ENCODE results near the gene SAMD5. TPM values are rescaled to one million over a fixed set of nuclear protein-coding genes. Genes with fewer than 3 reads are reported as not detected.
A peak's percentile ranks its signal among the peaks of the same experiment; 100 is the strongest.

SAMD5 gene
- total RNA-seq, 3 donors from 2014 or later = 0.80 to 13.5 (median 8.8) TPM

- Histone ChIP-seq H3K36me3 (no peaks in the 10 kb centered on the region), H3K27me3 (peaks cover 0 to 8% of the 10 kb centered on the region in 2 donors), H3K4me3 (no peak overlapping the region), H3K9me3 (no peaks in the 10 kb centered on the region), H3K27ac (no peak overlapping the region), H3K4me1 (peaks cover 0 to 5% of the 10 kb centered on the region in 2 donors)
- no peak for DNase-seq (ENCODE audit: low spot score in 2 of 2)
- TF ChIP-seq, protein P1, sequence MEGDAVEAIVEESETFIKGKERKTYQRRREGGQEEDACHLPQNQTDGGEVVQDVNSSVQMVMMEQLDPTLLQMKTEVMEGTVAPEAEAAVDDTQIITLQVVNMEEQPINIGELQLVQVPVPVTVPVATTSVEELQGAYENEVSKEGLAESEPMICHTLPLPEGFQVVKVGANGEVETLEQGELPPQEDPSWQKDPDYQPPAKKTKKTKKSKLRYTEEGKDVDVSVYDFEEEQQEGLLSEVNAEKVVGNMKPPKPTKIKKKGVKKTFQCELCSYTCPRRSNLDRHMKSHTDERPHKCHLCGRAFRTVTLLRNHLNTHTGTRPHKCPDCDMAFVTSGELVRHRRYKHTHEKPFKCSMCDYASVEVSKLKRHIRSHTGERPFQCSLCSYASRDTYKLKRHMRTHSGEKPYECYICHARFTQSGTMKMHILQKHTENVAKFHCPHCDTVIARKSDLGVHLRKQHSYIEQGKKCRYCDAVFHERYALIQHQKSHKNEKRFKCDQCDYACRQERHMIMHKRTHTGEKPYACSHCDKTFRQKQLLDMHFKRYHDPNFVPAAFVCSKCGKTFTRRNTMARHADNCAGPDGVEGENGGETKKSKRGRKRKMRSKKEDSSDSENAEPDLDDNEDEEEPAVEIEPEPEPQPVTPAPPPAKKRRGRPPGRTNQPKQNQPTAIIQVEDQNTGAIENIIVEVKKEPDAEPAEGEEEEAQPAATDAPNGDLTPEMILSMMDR (IDR thresholded peaks at IDR 0.05) = no peak
- no peak for TF ChIP-seq POLR2A (IDR thresholded peaks at IDR 0.05)
- no peak for TF ChIP-seq POLR2AphosphoS5 (IDR thresholded peaks at IDR 0.05)
- intact Hi-C loops (cut with DNase I; ENCODE audit: low total_unique reads) = no loop called here
Observed at GRCh38 chr6:147504848-147505247, 3.6 kb upstream of the SAMD5 start.

- Histone ChIP-seq H3K9me3 (no peaks in the 10 kb centered on the region), H3K27me3 (peaks cover 0 to 8% of the 10 kb centered on the region in 2 donors), H3K4me1 (peaks cover 0 to 5% of the 10 kb centered on the region in 2 donors), H3K4me3 (peak overlapping the region; percentile 55 to 90 (median 66)), H3K36me3 (no peaks in the 10 kb centered on the region), H3K27ac (peak overlapping the region; percentile 75 to 87)
- intact Hi-C loops (cut with DNase I; ENCODE audit: low total_unique reads) = no loop called here
- TF ChIP-seq, protein P1 (IDR thresholded peaks at IDR 0.05) = peak; percentile 47 to 59 (median 58)
- TF ChIP-seq POLR2AphosphoS5 (IDR thresholded peaks at IDR 0.05) = peak in 1 of 3 donors; percentile 43
- TF ChIP-seq POLR2A (IDR thresholded peaks at IDR 0.05) = no peak
- DNase-seq (ENCODE audit: low spot score in 2 of 2) = peak in 1 of 2 donors; percentile 52
Observed at GRCh38 chr6:147506704-147507114, 1.8 kb upstream of the SAMD5 start.

DNA sequence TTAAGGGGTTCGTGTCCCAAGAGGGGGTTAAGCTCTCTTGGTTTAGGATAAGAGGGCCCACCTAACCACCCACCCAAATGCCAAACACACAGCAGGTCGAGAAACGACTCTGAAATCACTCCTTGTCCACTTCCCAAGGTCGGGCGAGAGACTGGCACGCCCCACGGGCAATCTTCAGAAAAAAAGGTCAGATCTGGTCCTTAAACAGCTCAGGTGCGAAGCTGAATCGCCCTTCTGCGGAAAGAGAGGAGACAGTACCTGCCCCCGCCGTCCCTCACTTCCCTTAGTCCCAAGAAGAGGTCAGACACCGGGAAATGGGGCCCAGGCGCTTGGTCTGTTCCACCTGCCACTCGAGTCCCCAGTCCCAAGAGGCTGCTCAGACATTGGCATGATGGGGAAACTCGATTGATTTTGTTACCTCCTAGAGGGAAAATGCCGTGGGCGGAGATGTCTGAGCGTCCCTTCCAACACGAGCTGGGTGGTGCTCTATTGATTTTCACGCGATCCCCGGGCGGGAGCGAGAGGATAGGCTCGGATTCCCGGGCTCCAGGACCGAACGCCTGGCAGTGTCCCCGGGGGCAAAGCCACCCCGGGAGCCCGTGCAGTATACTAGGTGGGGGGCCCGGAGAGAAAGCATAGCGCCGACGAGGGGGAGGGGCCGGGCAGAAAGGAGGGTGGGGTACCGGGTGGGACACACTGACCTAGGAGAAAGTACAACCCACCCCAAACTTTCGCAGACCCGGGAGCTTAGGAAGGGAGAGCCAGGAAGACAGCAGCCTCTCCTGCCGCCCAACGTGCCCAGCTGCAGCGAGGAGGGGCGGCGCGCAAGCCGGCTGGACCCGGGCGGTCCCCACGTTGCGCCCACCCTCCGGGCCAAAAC, 1.1 kb upstream of the SAMD5 start:
- peaks cover 0 to 8% of the 10 kb centered on the region in 2 donors for H3K27me3 ChIP-seq
- intact Hi-C loops (cut with DNase I; ENCODE audit: low total_unique reads) = no loop called here
- no peak for DNase-seq (ENCODE audit: low spot score in 2 of 2)
- no peak for TF ChIP-seq POLR2AphosphoS5 (IDR thresholded peaks at IDR 0.05)
- TF ChIP-seq POLR2A (IDR thresholded peaks at IDR 0.05) = no peak
- TF ChIP-seq, protein P1 (IDR thresholded peaks at IDR 0.05) = no peak
- peak overlapping the region; percentile 75 to 87 for H3K27ac ChIP-seq
- H3K4me1 ChIP-seq = peaks cover 0 to 5% of the 10 kb centered on the region in 2 donors
- no peaks in the 10 kb centered on the region for H3K36me3 ChIP-seq
- H3K4me3 ChIP-seq = peak overlapping the region; percentile 55 to 90 (median 66)
- no peaks in the 10 kb centered on the region for H3K9me3 ChIP-seq

- intact Hi-C loops (cut with DNase I; ENCODE audit: low total_unique reads) = no loop called here
- peaks cover 0 to 8% of the 10 kb centered on the region in 2 donors for H3K27me3 ChIP-seq
Observed at GRCh38 chr6:147508866-147509608, 547 bp downstream of the SAMD5 start.

More at GRCh38 chr6:147508866-147509608, 547 bp downstream of the SAMD5 start:
- Histone ChIP-seq H3K36me3 (no peaks in the 10 kb centered on the region), H3K9me3 (no peaks in the 10 kb centered on the region), H3K4me1 (peaks cover 0 to 5% of the 10 kb centered on the region in 2 donors), H3K4me3 (peak overlapping the region; percentile 55 to 90 (median 66)), H3K27ac (peak overlapping the region; percentile 75 to 87)
- DNase-seq (ENCODE audit: low spot score in 2 of 2) = no peak
- TF ChIP-seq POLR2A (IDR thresholded peaks at IDR 0.05) = no peak
- TF ChIP-seq, protein P1 (IDR thresholded peaks at IDR 0.05) = no peak
- TF ChIP-seq POLR2AphosphoS5 (IDR thresholded peaks at IDR 0.05) = no peak
